Measurements from ENCODE around the gene SLC17A3.

DNA sequence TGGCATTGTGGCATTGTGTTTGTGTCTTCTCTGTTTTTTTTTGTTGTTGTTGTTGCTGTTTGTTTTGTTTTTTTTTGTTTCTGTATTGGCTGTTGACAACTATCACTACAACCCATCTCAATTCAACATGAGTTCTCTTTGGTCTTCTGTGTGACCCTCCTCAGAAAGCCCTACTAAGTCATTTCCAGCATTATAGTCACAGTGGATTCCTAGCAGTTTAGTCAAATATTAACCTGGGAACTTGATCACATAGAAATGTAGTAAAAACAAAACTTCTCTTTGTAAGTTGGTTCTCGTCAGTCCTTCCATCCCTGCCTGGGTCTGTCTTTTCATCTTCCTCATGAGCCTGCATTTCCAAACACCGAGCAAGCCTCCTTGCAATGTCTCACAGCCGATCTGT, 39.7 kb upstream of the SLC17A3 start:
- no peak for TF ChIP-seq EZH2 (optimal IDR thresholded peaks at IDR 0.05; ENCODE audit: low read depth, low read length)
- no peak for TF ChIP-seq CTCF (IDR thresholded peaks at IDR 0.05; ENCODE audit: low read length)
- TF ChIP-seq EZH2phosphoT487 (IDR thresholded peaks at IDR 0.05; ENCODE audit: low read length): no peak

Measured in MM.1S (cell line).